Smooth muscle cell (in vitro differentiated cells): Measurements from ENCODE around the gene HCRTR1. TPM values are rescaled to one million over a fixed set of nuclear protein-coding genes. Genes with fewer than 3 reads are reported as not detected.

Source experiments
- DNase-seq: peaks from one replicate; lab custom pipeline; 2025; ENCODE audit not compliant: unreplicated experiment; lab: John Stamatoyannopoulos, UW
- H2AFZ ChIP-seq: fragments of 200-600 bp; sonication (generic); 2 replicates; pipeline ENCODE4 v1.6.0; 2016; ENCODE audit warnings: antibody characterized with exemption, low read depth, mild to moderate bottlenecking
- H3F3A ChIP-seq: fragments of 200-600 bp; sonication (generic); 2 replicates; pipeline ENCODE4 v1.6.0; 2017; ENCODE audit warnings: antibody characterized with exemption, low read depth
- H3K27ac ChIP-seq: fragments of 200-600 bp; sonication (generic); 2 replicates; pipeline ENCODE4 v1.5.1; 2016; ENCODE audit warnings: low read depth, mild to moderate bottlenecking
- H3K27me3 ChIP-seq: fragments of 200-600 bp; sonication (generic); 2 replicates; pipeline ENCODE4 v1.6.1; 2016; ENCODE audit warnings: low read depth, mild to moderate bottlenecking
- H3K36me3 ChIP-seq: fragments of 200-600 bp; sonication (generic); 2 replicates; pipeline ENCODE4 v1.5.1; 2016; ENCODE audit warnings: low read depth
- H3K4me1 ChIP-seq: fragments of 200-600 bp; sonication (generic); 2 replicates; pipeline ENCODE4 v1.5.1; 2016; ENCODE audit warnings: low read depth
- H3K4me2 ChIP-seq: fragments of 200-600 bp; sonication (generic); 2 replicates; pipeline ENCODE4 v1.6.0; 2016; ENCODE audit warnings: mild to moderate bottlenecking
- H3K4me3 ChIP-seq: fragments of 200-600 bp; sonication (generic); 2 replicates; pipeline ENCODE4 v1.5.1; 2016; ENCODE audit warnings: mild to moderate bottlenecking
- H3K79me2 ChIP-seq: fragments of 200-600 bp; sonication (generic); 2 replicates; pipeline ENCODE4 v1.6.0; 2016; ENCODE audit warnings: low read depth, mild to moderate bottlenecking
- H3K9ac ChIP-seq: fragments of 200-600 bp; sonication (generic); 2 replicates; pipeline ENCODE4 v1.6.0; 2016; ENCODE audit warnings: low read depth
- H3K9me3 ChIP-seq: fragments of 200-600 bp; sonication (generic); replicated peaks from 2 replicates; pipeline ENCODE4 v1.5.1; 2016; ENCODE audit warnings: low read depth
- H4K20me1 ChIP-seq: fragments of 200-600 bp; sonication (generic); 2 replicates; pipeline ENCODE4 v1.6.0; 2016; ENCODE audit warnings: low read depth
- CTCF ChIP-seq: fragments of 200-600 bp; sonication (generic); IDR thresholded peaks from 2 replicates; pipeline ENCODE4 v1.5.1; 2017; ENCODE audit warnings: borderline replicate concordance, mild to moderate bottlenecking, antibody characterized with exemption; ENCODE audit not compliant: insufficient read depth, poor library complexity, severe bottlenecking
- WGBS: methylation state at CpG from one replicate; pipeline ENCODE4 v1.1.7; 2016; ENCODE audit warnings: low lambda C conversion rate; 5-methylcytosine and 5-hydroxymethylcytosine counted together
- polyA plus RNA-seq: library from polyadenylated mRNA; unstranded; fragments of >200 nt; fragmentation: Nextera tagmentation; extraction: Ambion mirVana; gene quantifications from 2 replicates; pipeline ENCODE4 v1.2.1, GENCODE V29; 2016
- total RNA-seq: library from RNA; depleted of rRNA; stranded (reverse); fragments of >200 nt; gene quantifications from 2 replicates; pipeline ENCODE4 v1.2.3, GENCODE V29; 2014

HCRTR1 gene
- total and polyA plus RNA-seq, 2 experiments from 2014 or later: 2.0 TPM; not detected in 1

GRCh38 chr1:31571340-31572295 lies 45.9 kb upstream of the HCRTR1 start:
- Histone ChIP-seq H3F3A (peaks cover 7% of the 10 kb centered on the region), H3K27me3 (no peaks in the 10 kb centered on the region), H3K27ac (no peak overlapping the region), H3K4me3 (no peak overlapping the region), H3K36me3 (no peaks in the 10 kb centered on the region), H3K79me2 (no peaks in the 10 kb centered on the region), H3K4me2 (no peak overlapping the region), H2AFZ (no peak overlapping the region), H3K9me3 (no peaks in the 10 kb centered on the region), H3K9ac (no peak overlapping the region), H3K4me1 (peaks cover 9% of the 10 kb centered on the region), H4K20me1 (no peaks in the 10 kb centered on the region)
- WGBS: 87% methylated on average over 14 of the region's 14 CpGs
- no peak for TF ChIP-seq CTCF
- DNase-seq: no peak

GRCh38 chr1:31572323-31573104 lies 45.0 kb upstream of the HCRTR1 start:
- Histone ChIP-seq H3K27ac (peak overlapping the region; percentile 75), H3K27me3 (no peaks in the 10 kb centered on the region)

GRCh38 chr1:31573261-31573660 lies 44.2 kb upstream of the HCRTR1 start:
- Histone ChIP-seq H3K4me2 (no peak overlapping the region), H2AFZ (no peak overlapping the region), H3K9me3 (no peaks in the 10 kb centered on the region), H3K27ac (peak overlapping the region; percentile 75), H3K79me2 (peaks cover 4% of the 10 kb centered on the region), H3K4me1 (peaks cover 9% of the 10 kb centered on the region), H4K20me1 (no peaks in the 10 kb centered on the region), H3K36me3 (no peaks in the 10 kb centered on the region), H3K27me3 (no peaks in the 10 kb centered on the region), H3F3A (peaks cover 7% of the 10 kb centered on the region), H3K9ac (no peak overlapping the region), H3K4me3 (no peak overlapping the region)
- no peak for DNase-seq
- TF ChIP-seq CTCF: no peak
- 89% methylated on average over 8 of the region's 8 CpGs for WGBS

More at GRCh38 chr1:31572323-31573104, 45.0 kb upstream of the HCRTR1 start:
- Histone ChIP-seq H3K4me3 (no peak overlapping the region), H4K20me1 (no peaks in the 10 kb centered on the region), H3F3A (peaks cover 7% of the 10 kb centered on the region), H3K4me1 (peaks cover 9% of the 10 kb centered on the region), H3K36me3 (no peaks in the 10 kb centered on the region), H3K79me2 (peaks cover 3% of the 10 kb centered on the region), H3K9ac (no peak overlapping the region), H2AFZ (no peak overlapping the region), H3K9me3 (no peaks in the 10 kb centered on the region), H3K4me2 (no peak overlapping the region)
- 67% methylated on average over 7 of the region's 7 CpGs for WGBS
- no peak for DNase-seq
- no peak for TF ChIP-seq CTCF
